IMR-90 (cell line): ENCODE data around the gene TP53BP2. TPM values are rescaled to one million over a fixed set of nuclear protein-coding genes. Genes with fewer than 3 reads are reported as not detected.
A peak's percentile ranks its signal among the peaks of the same experiment; 100 is the strongest.

ENCODE experiments used
- ATAC-seq: fragments of 200-7000 bp; cut with Tn5 transposase; 2 replicates; pipeline ENCODE4 v1.9.1; 2020; ENCODE audit warnings: low read depth, mild to moderate bottlenecking, moderate library complexity
- BruUV-seq: library from RNA; stranded (reverse); fragments of 400-500 nt; replicated peaks from 2 replicates; lab custom pipeline; 2021; lab: Mats Ljungman, UMichigan
- CTCF ChIA-PET: fragments of 300-600 bp; formaldehyde crosslinking; extraction: SDS; loops from one replicate; lab custom pipeline; 2021; ENCODE audit warnings: antibody characterized with exemption; lab: Yijun Ruan, JAX
- POLR2A ChIA-PET: fragments of 300-600 bp; sonication (Branson Sonifier 250); formaldehyde crosslinking; loops from one replicate; lab custom pipeline; 2022; ENCODE audit warnings: antibody characterized with exemption; ENCODE audit not compliant: unreplicated experiment; lab: Charles Lee
- DNase-seq: peaks from one replicate; pipeline ENCODE4 v3.0.0; 2013
- H2AFZ ChIP-seq: replicated peaks from 2 replicates; pipeline ENCODE3; 2013; ENCODE audit warnings: low read length, mild to moderate bottlenecking; ENCODE audit not compliant: poor library complexity
- H2AK5ac ChIP-seq: 2 replicates; pipeline ENCODE4 v1.6.1; 2013; ENCODE audit warnings: low read depth, low read length, inconsistent platforms
- H2AK9ac ChIP-seq: replicated peaks from 2 replicates; pipeline ENCODE3; 2013; ENCODE audit warnings: mild to moderate bottlenecking, low read depth, low read length, moderate library complexity; ENCODE audit not compliant: poor library complexity
- H2BK120ac ChIP-seq: 2 replicates; pipeline ENCODE4 v1.6.1; 2013; ENCODE audit warnings: low read depth, low read length, inconsistent platforms
- H2BK15ac ChIP-seq: 3 replicates; pipeline ENCODE4 v1.6.1; 2013; ENCODE audit warnings: low read depth, low read length, inconsistent platforms
- H2BK20ac ChIP-seq: 2 replicates; pipeline ENCODE4 v1.6.1; 2013; ENCODE audit warnings: low read depth, mild to moderate bottlenecking, inconsistent platforms, low read length, moderate library complexity
- H2BK5ac ChIP-seq: 2 replicates; pipeline ENCODE4 v1.6.1; 2013; ENCODE audit warnings: mild to moderate bottlenecking, low read depth, low read length, inconsistent platforms; ENCODE audit not compliant: poor library complexity, severe bottlenecking
- H3K14ac ChIP-seq: replicated peaks from 2 replicates; pipeline ENCODE4 v1.6.1; 2013; ENCODE audit warnings: low read depth, low read length, inconsistent platforms
- H3K18ac ChIP-seq: 2 replicates; pipeline ENCODE4 v1.6.1; 2013; ENCODE audit warnings: low read depth, low read length, control low read depth
- H3K23ac ChIP-seq: 2 replicates; pipeline ENCODE4 v1.6.1; 2013; ENCODE audit warnings: low read depth, low read length, inconsistent platforms
- H3K27ac ChIP-seq: 2 replicates; pipeline ENCODE4 v1.5.1; 2013; ENCODE audit warnings: mild to moderate bottlenecking, control low read depth, low read length; ENCODE audit not compliant: insufficient read depth
- H3K27me3 ChIP-seq: 2 replicates; pipeline ENCODE4 v1.6.1; 2013; ENCODE audit warnings: low read length; ENCODE audit not compliant: control insufficient read depth, insufficient read depth
- H3K36me3 ChIP-seq: 2 replicates; pipeline ENCODE4 v1.6.1; 2013; ENCODE audit warnings: low read length, mixed read lengths; ENCODE audit not compliant: control insufficient read depth, insufficient read depth
- H3K4ac ChIP-seq: 2 replicates; pipeline ENCODE4 v1.6.1; 2013; ENCODE audit warnings: low read depth, low read length, inconsistent platforms
- H3K4me1 ChIP-seq: 2 replicates; pipeline ENCODE4 v1.6.1; 2013; ENCODE audit warnings: low read length, mixed read lengths; ENCODE audit not compliant: control insufficient read depth, insufficient read depth
- H3K4me2 ChIP-seq: 2 replicates; pipeline ENCODE4 v1.6.1; 2013; ENCODE audit warnings: low read depth, mild to moderate bottlenecking, control low read depth, low read length, moderate library complexity
- H3K4me3 ChIP-seq: 2 replicates; pipeline ENCODE4 v1.5.1; 2013; ENCODE audit warnings: low read depth, mild to moderate bottlenecking, control low read depth, low read length, moderate library complexity; ENCODE audit not compliant: insufficient read depth
- H3K56ac ChIP-seq: 2 replicates; pipeline ENCODE4 v1.6.1; 2013; ENCODE audit warnings: low read length, inconsistent platforms; ENCODE audit not compliant: insufficient read depth; ENCODE audit errors: extremely low read depth
- H3K79me1 ChIP-seq, 2 experiments: 2 replicates each; pipeline ENCODE4 v1.6.1; 2013; ENCODE audit warnings: low read length in 2 of 2, inconsistent platforms in 1 of 2, low read depth in 1 of 2
- H3K9ac ChIP-seq: 2 replicates; pipeline ENCODE4 v1.6.1; 2013; ENCODE audit warnings: low read depth, low read length, control low read depth
- H3K9me1 ChIP-seq: 2 replicates; pipeline ENCODE4 v1.6.1; 2013; ENCODE audit warnings: low read length, inconsistent platforms; ENCODE audit not compliant: insufficient read depth
- H3K9me3 ChIP-seq: 2 replicates; pipeline ENCODE4 v1.6.1; 2013; ENCODE audit warnings: low read length; ENCODE audit not compliant: control insufficient read depth, insufficient read depth
- H4K20me1 ChIP-seq: 2 replicates; pipeline ENCODE4 v1.6.1; 2013; ENCODE audit warnings: low read length, inconsistent platforms; ENCODE audit not compliant: insufficient read depth
- H4K5ac ChIP-seq: 2 replicates; pipeline ENCODE4 v1.6.1; 2013; ENCODE audit warnings: mild to moderate bottlenecking, low read depth, low read length, control low read depth
- H4K8ac ChIP-seq, 2 experiments: 2 replicates each; pipeline ENCODE4 v1.6.1; 2013; ENCODE audit warnings: low read depth in 2 of 2, low read length in 2 of 2, control low read depth in 1 of 2, inconsistent platforms in 1 of 2
- H4K91ac ChIP-seq: 2 replicates; pipeline ENCODE4 v1.6.1; 2013; ENCODE audit warnings: low read depth, low read length, inconsistent platforms; ENCODE audit not compliant: insufficient read depth
- BHLHE40 ChIP-seq: fragments of 150-350 bp; IDR thresholded peaks from 2 replicates; pipeline ENCODE4 v1.6.1; 2016; ENCODE audit warnings: mild to moderate bottlenecking, low read depth, low read length
- CEBPB ChIP-seq: IDR thresholded peaks from 2 replicates; pipeline ENCODE4 v1.6.1; 2012; ENCODE audit warnings: low read depth, low read length, improper control_type of control experiment
- CHD1 ChIP-seq: IDR thresholded peaks from 2 replicates; pipeline ENCODE4 v1.6.1; 2012; ENCODE audit warnings: low read depth, low read length, improper control_type of control experiment
- CTCF ChIP-seq: conservative IDR thresholded peaks from 2 replicates; pipeline ENCODE4 v1.5.1; 2012; ENCODE audit warnings: mild to moderate bottlenecking, low read depth, low read length, improper control_type of control experiment
- ELK1 ChIP-seq: fragments of 150-350 bp; IDR thresholded peaks from 2 replicates; pipeline ENCODE4 v1.6.1; 2016; ENCODE audit warnings: low read depth, mild to moderate bottlenecking, low read length, moderate library complexity, borderline replicate concordance
- FOS ChIP-seq: fragments of 150-350 bp; IDR thresholded peaks from 2 replicates; pipeline ENCODE4 v1.6.1; 2016; ENCODE audit warnings: low read depth, low read length
- MAFK ChIP-seq: IDR thresholded peaks from 2 replicates; pipeline ENCODE4 v1.6.1; 2012; ENCODE audit warnings: low read depth, low read length, improper control_type of control experiment
- MAZ ChIP-seq: IDR thresholded peaks from 2 replicates; pipeline ENCODE4 v1.6.1; 2012; ENCODE audit warnings: low read depth, mild to moderate bottlenecking, low read length, improper control_type of control experiment, moderate library complexity, borderline replicate concordance
- MXI1 ChIP-seq: IDR thresholded peaks from 2 replicates; pipeline ENCODE4 v1.6.1; 2012; ENCODE audit warnings: low read depth, mild to moderate bottlenecking, low read length, moderate library complexity, borderline replicate concordance
- NFE2L2 ChIP-seq: fragments of 150-350 bp; IDR thresholded peaks from 2 replicates; pipeline ENCODE4 v1.6.1; 2016; ENCODE audit warnings: low read depth, mild to moderate bottlenecking, low read length
- POLR2A ChIP-seq: IDR thresholded peaks from 2 replicates; pipeline ENCODE4 v1.6.1; 2012; ENCODE audit warnings: mild to moderate bottlenecking, low read depth, low read length
- RAD21 ChIP-seq: IDR thresholded peaks from 2 replicates; pipeline ENCODE4 v1.6.1; 2012; ENCODE audit warnings: low read length, improper control_type of control experiment
- RCOR1 ChIP-seq: IDR thresholded peaks from 2 replicates; pipeline ENCODE4 v1.6.1; 2012; ENCODE audit warnings: mild to moderate bottlenecking, low read length, improper control_type of control experiment; ENCODE audit not compliant: insufficient replicate concordance
- RFX5 ChIP-seq: IDR thresholded peaks from 2 replicates; pipeline ENCODE4 v1.8.0; 2012; ENCODE audit warnings: low read depth, mild to moderate bottlenecking, low read length, moderate library complexity
- WGBS, 2 experiments: methylation state at CpG; one replicate each; pipeline versions ENCODE4 v1.1.5 to v1.1.7; 2013; ENCODE audit warnings: missing lambda C conversion rate in 2 of 2; ENCODE audit not compliant: insufficient read length in 1 of 2; ENCODE audit errors: extremely low coverage in 2 of 2; 5-methylcytosine and 5-hydroxymethylcytosine counted together
- dilution Hi-C: fragments of 300-500 bp; cut with HindIII; formaldehyde crosslinking; loops from one replicate; pipeline ENCODE4 v1.14.3; 2018; ENCODE audit warnings: low sequenced_read_pairs; ENCODE audit not compliant: unreplicated experiment
- in situ Hi-C: fragments of 300-500 bp; cut with MboI; formaldehyde crosslinking; loops from 3 replicates; pipeline ENCODE4 v1.14.3; 2019; ENCODE audit warnings: low sequenced_read_pairs, inconsistent platforms, mixed read lengths
- intact Hi-C: fragments of 100-400 bp; cut with micrococcal nuclease; formaldehyde crosslinking; loops from 2 replicates; pipeline ENCODE4 v1.10.0; 2022
- polyA plus RNA-seq, 3 experiments: library from polyadenylated mRNA; depleted of rRNA; stranded (reverse); fragments of >200 nt; gene quantifications; 2 replicates each; pipeline ENCODE4 v1.2.3, GENCODE V29; 2012; ENCODE audit warnings: low replicate concordance in 1 of 3
- total RNA-seq: library from RNA; depleted of rRNA; stranded (reverse); fragments of >200 nt; gene quantifications from 2 replicates; pipeline ENCODE4 v1.2.3, GENCODE V29; 2012
- TF ChIP-seq, protein P1 (sequence below): fragments of 150-350 bp; IDR thresholded peaks from 2 replicates; pipeline ENCODE4 v1.6.1; 2017; ENCODE audit warnings: mild to moderate bottlenecking, antibody characterized with exemption, low read length, low read depth

TP53BP2 gene
- total and polyA plus RNA-seq, 2 of the 4 experiments (the other 2 are of a cell fraction): 19.9 to 35.0 TPM

- H3K79me1 ChIP-seq: peaks cover 39 to 84% of the 10 kb centered on the region in 2 experiments
- TF ChIP-seq, protein P1, sequence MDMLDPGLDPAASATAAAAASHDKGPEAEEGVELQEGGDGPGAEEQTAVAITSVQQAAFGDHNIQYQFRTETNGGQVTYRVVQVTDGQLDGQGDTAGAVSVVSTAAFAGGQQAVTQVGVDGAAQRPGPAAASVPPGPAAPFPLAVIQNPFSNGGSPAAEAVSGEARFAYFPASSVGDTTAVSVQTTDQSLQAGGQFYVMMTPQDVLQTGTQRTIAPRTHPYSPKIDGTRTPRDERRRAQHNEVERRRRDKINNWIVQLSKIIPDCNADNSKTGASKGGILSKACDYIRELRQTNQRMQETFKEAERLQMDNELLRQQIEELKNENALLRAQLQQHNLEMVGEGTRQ: no peak
- TF ChIP-seq MXI1 (no peak), CTCF (no peak), BHLHE40 (no peak), RCOR1 (no peak), POLR2A (no peak), MAFK (no peak), CEBPB (no peak), RAD21 (no peak), FOS (no peak), RFX5 (no peak), ELK1 (no peak), NFE2L2 (no peak), MAZ (no peak), CHD1 (no peak)
- H3K14ac ChIP-seq: no peak overlapping the region
- no peaks in the 10 kb centered on the region for H3K27me3 ChIP-seq
- no peak overlapping the region for H3K4me2 ChIP-seq
- no peak overlapping the region for H3K4me3 ChIP-seq
- H2AK9ac ChIP-seq: no peak overlapping the region
- no peak overlapping the region for H3K56ac ChIP-seq
- H3K4me1 ChIP-seq: peaks cover 49% of the 10 kb centered on the region
- peaks cover 59% of the 10 kb centered on the region for H3K9me1 ChIP-seq
- H3K4ac ChIP-seq: 0 out of 2 replicates have a peak overlapping the region, but pooled peaks have one; percentile 3
- H3K36me3 ChIP-seq: peaks cover 33% of the 10 kb centered on the region
- BruUV-seq: no TSS peak
- H4K20me1 ChIP-seq: peaks cover 82% of the 10 kb centered on the region
- H3K23ac ChIP-seq: no peak overlapping the region; the same call in 1 of the 2 replicates
- no peak overlapping the region for H2BK20ac ChIP-seq
- H4K8ac ChIP-seq: no peak overlapping the region
- DNase-seq: no peak
- H2AK5ac ChIP-seq: peak overlapping the region; percentile 28; the same call in 1 of the 2 replicates
- H3K27ac ChIP-seq: no peak overlapping the region
- WGBS, 2 experiments: no CpG with 5 or more reads among the region's 4 CpGs
- H3K18ac ChIP-seq: no peak overlapping the region
- dilution Hi-C loops (no loop called here), in situ Hi-C loops (no loop called here), intact Hi-C loops (no loop called here)
- H2BK5ac ChIP-seq: no peak overlapping the region
- no peak for ATAC-seq
- H3K9ac ChIP-seq: no peak overlapping the region
- H2BK15ac ChIP-seq: no peak overlapping the region
- ChIA-PET POLR2A (interaction anchor here (0.7 kb wide), 2 partner anchors 9 to 18 kb away, joined by 17 to 29 read pairs; partner anchors contain the start of gene CAPN2), CTCF (interaction anchor here (0.8 to 1.6 kb wide), 3 partner anchors 12 to 20 kb away, joined by 3 to 6 read pairs (median 5); partner anchors contain the start of gene CAPN2)
- no peak overlapping the region for H2BK120ac ChIP-seq
- H4K91ac ChIP-seq: no peak overlapping the region
- H2AFZ ChIP-seq: no peak overlapping the region
- H3K9me3 ChIP-seq: no peaks in the 10 kb centered on the region
- no peak overlapping the region for H4K5ac ChIP-seq
These were observed 115.8 kb downstream of the TP53BP2 start for GRCh38 chr1:223729906-223730305.
